Activated CD8-positive, alpha-beta memory T cell treated with anti-CD3 and anti-CD28 coated beads, Interleukin-2, amount 50 U/mL, for 24 hours (primary cell): ENCODE measurements around the gene TMEM256.
A peak's percentile ranks its signal among the peaks of the same experiment; 100 is the strongest.

Experiments used
- DNase-seq: peaks from one replicate; pipeline ENCODE4 v3.0.0-alpha.2; 2020; ENCODE audit errors: extremely low read depth

TMEM256 gene

GRCh38 chr17:7408252-7408727, 4.4 kb upstream of the TMEM256 start:
- no peak for DNase-seq

DNA sequence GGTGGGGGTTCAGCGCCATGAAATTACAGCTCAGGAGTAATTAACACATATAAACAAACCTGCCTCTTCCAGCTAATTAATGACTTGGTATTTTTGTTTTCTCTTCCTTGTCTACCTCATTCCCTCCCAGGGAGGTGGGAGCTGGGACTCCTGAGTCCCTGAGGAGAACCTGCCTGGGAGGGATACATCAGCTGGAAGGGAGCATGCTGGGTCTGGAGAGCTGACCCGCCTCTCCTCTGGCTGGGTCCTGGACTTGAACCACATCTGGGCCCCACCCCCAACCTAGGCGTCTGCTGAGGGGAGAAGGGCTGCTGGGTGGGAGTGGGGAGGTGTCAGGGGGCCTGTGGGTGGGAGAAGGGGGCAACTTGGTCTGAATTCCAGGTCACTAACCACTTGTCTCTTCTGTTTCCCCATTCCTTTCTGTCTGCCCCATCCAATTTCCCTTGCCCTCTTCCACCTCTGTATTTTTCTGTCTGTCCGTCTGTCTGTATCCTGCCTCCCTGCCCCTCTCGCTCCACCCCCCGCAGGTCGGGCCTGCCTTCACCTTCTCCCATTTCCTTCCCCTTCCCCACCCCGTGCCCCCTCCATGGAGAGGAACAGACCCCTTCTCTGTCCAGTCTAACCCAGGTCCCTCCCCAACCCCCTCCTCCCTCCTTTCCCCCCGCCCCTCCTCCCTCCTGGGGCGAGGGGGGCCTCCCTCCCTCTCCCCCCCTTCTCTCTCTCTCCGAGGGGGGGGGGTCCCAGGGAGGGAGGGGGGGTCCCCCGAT, 3.8 kb upstream of the TMEM256 start, which contains the start of gene NLGN2:
Gene NLGN2, plus strand, starts transcription at position 361 of the 767 bp plus-strand sequence. CDS start 411 bp downstream, outside the sequence.
- DNase-seq: no peak

DNA sequence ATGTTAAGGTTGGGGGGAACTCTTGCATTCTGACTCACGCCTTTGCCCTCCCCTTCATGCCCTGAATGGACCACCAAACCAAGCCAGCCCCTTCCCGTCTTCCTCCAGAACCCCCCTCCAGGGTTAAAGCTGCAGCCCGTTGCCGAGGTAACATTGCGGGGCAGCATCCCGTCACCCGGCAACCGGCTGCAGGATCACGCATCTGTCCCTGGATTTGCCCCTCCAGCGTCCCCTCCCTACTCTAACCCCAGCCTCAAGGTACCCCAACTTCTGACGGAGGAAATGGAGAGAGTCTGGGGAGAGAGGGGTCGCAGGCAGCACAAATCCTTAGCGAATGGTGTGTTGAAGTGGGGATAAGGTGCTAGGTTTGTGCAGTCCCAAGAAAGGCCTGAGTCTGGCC, 3.2 kb upstream of the TMEM256 start:
- DNase-seq: no peak

GRCh38 chr17:7406235-7406825, 2.4 kb upstream of the TMEM256 start:
- no peak for DNase-seq

- DNase-seq: no peak
Measured at GRCh38 chr17:7405350-7406234, 1.7 kb upstream of the TMEM256 start.

GRCh38 chr17:7404737-7405349, 946 bp upstream of the TMEM256 start:
- DNase-seq: peak; percentile 9

DNA sequence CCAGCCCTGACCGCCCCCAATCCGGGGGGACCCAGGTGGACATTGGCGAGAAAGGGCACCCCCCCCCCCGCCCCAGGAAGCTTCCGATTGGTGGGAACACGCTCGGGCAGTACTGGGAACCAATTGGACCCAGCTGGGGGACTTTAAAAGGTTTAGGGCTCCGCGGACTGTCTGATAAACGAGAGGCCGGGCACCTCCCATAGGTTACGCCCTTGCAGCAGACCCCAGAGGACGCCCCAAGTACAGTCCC, 245 bp downstream of the TMEM256 start:
- DNase-seq: no peak

- DNase-seq: no peak
Measured at GRCh38 chr17:7403043-7403726, 712 bp downstream of the TMEM256 start.

GRCh38 chr17:7398612-7399011, 5.3 kb downstream of the TMEM256 start:
- DNase-seq: no peak

DNA sequence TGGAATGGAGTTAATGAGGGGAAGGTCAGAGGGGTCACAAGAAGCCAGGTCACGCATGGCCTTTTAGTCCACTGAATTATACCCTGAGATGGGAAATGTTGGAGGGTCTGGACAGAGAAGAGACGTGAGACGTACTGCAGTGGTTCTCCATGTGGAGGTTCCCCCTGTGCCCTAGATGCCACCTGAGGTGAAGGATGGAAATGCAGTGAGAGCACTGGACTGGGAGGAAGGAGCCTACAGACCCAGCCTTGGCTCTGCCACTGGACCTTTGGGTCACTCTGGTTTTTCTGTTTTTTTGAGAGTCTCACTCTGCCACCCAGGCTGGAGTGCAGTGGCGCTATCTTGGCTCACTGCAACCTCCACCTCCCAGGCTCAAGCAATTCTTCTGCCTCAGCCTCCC, 7.8 kb downstream of the TMEM256 start:
- DNase-seq: no peak

GRCh38 chr17:7394452-7395191, 9.3 kb downstream of the TMEM256 start, which contains the start of gene PLSCR3:
Gene PLSCR3, minus strand, starts transcription at chr17:7394525. Its CDS starts 415 bp downstream, at chr17:7394110.
- peak; percentile 54 for DNase-seq

DNA sequence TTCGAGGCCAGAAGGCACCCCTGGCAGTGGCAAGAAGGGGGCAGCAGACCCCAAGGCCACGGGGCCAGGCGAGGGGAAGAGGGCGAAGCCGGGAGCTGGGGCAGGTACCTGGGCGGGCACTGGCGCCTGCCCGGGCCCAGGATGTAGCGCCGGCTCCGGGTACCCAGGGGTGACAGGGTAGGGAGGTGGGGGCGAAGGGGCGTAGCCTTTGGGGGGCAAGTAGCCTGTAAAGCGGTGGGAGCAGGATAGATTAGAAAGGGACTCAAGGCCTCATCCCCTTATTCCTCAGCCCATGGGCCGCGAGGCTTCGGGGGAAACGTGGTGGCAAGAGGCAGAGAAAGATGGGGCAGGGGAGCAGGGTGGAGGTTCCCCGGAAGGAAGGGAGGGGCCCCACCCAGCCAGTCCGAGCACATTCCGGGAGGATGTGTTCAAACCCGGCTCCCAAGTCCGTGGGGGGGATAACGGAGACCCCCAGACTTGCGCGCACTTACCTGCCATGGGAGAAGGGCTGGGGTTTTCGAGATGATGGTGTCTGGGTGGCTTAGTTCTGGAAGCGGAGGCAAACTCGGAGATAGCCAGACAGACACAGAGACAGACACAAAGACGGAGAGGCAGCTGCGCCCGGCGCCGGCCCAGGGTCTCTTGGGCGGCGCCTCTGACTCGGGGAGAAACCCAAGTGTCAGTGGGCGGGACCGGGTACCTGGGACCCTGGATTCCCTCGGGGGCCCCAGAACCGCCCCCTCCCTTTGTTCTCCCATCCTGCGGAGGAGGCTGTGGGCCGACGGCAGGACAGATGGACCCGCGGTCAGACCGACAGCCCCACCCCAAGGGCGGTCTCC, 10.1 kb downstream of the TMEM256 start:
- no peak for DNase-seq

DNA sequence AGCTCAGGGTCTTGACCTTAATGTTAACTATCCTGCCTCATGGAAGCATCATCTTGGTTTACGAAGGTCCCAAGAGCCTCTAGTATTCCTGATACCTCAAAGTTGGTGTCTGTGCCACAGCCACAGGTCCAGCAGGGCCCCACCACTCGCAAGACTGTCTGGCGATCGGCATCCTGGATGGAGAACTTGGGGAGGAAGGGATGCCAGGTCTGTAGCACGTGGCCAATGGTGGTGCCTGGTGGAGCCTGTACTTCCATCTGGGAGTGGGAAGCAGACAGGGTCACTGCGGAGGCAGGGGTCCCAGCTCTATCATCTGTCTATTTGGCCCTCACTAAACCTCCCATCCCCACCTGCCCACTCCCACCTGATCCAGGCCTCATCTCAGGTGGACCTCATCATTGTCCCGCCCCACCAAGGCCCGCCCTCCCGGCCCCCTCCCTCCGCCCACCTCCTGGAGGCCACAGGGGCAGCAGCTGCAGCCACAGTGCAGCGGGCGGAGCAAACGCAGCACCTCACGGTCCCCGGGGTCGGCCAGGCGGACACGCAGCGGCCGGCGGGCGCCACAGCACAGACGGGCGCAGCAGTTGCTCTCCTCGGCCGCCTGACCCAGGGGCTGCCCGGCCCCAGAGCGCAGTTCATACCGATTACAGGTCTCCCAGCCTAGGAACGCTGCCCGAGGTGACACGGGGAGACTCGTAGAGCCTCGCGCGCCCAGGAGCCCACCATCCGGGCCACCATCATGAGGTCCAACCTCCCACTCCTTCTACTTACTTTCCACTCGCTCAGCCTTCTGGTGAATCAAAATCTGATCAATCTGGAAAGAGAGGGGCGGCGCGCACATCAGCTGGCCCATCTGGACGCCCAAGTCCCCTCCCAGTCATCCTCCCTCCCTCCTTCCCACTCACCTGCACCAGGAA, 10.9 kb downstream of the TMEM256 start:
- no peak for DNase-seq

GRCh38 chr17:7391307-7391706, 12.6 kb downstream of the TMEM256 start:
- DNase-seq: no peak

DNA sequence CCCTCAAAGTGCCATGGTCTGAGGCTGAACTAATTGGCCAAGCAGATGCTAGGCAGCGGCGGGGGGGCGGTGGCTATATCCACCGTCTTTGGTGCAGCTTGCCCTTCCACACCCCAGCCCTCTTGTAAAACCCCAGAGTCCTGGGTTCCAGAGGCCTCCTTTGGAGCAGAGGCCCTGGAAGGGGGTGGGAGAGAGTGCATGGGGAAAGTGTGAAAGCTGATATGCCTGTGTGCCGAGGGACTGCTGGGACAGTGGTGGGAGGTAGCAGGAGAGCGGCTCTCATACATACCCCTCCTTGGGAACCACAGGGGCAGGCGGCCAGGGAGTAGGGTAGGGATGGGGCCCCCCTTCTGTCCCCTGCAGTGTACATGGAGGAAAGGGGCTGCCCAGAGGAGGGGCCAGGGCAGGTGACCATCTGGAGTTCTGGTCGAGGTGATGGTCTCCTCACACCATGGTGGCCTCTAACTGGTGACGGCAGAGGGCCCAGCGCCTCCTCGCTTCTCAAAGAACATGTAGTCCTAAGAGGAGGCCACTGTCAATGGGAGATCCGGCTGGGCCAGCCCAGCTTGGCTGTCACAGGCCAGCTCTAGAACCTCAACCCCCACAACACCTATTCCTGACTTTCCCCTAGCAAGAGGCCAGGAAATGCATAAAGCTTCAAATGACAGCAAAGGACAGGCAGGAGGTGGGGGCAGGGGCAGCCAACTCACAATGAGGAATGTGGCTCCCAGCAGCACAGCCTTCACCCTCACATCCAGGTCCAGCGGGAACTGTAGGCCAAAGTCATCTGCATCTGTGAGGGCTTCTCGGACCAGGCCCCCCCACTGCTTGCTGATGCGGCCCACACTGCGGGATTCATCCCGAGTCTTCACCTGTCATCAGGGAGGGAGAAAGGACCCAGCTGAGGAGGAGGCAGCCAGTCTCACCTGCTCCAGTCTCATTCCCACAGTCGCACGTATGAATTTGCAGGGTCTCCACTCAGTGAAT, 13.7 kb downstream of the TMEM256 start:
- DNase-seq: no peak

DNA sequence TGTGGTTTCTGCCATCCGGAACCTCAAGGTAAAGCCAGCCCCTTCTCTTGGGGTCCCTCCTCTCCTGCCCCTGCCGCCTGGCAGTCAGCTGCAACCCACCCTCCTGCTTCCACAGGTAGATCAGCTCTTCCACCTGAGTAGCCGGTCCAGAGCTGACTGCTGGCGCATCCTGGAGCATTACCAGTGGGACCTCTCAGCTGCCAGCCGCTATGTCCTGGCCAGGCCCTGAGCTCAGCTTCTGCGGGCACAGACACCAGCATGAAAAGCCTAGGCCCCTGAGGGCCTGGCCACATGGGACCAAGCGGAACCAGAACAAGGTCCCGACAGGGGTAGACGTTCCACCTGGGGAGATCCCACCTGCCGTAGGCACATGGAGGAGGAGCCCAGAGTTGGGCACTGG, 15.0 kb downstream of the TMEM256 start:
- no peak for DNase-seq

GRCh38 chr17:7384489-7385081, 19.3 kb downstream of the TMEM256 start:
- no peak for DNase-seq
